Stimulated activated CD4-positive, alpha-beta T cell treated with anti-CD3 and anti-CD28 coated beads, TNF-alpha, amount 100 ng/mL, for 24 hours (primary cell): ENCODE results near the gene C17orf75.
"Not testable (repeated sequence)": the region's sequence is repeated elsewhere in the genome, so short reads cannot be mapped to it uniquely, and the experiment has no call there.

Experiments
- DNase-seq, 3 experiments: peaks; one replicate each; pipeline ENCODE4 v3.0.0-alpha.2; 2020; ENCODE audit warnings: low read depth in 3 of 3

The C17orf75 gene

GRCh38 chr17:32345951-32346600 is 4.1 kb upstream of the C17orf75 start:
- DNase-seq: no peak

GRCh38 chr17:32342603-32343325 is 791 bp upstream of the C17orf75 start:
- no peak for DNase-seq

- peak in 2 of 3 experiments; percentile 27 to 38 for DNase-seq
Observed at GRCh38 chr17:32341141-32341856, 674 bp downstream of the C17orf75 start.

- no peak for DNase-seq
Observed at GRCh38 chr17:32335687-32336086, 6.3 kb downstream of the C17orf75 start.

- DNase-seq: no peak
Observed at GRCh38 chr17:32335046-32335445, 6.9 kb downstream of the C17orf75 start.

- no peak for DNase-seq
Observed at GRCh38 chr17:32333187-32333586, 8.8 kb downstream of the C17orf75 start.

GRCh38 chr17:32331243-32332040 is 10.5 kb downstream of the C17orf75 start:
- DNase-seq: no peak

GRCh38 chr17:32330147-32330546 is 11.8 kb downstream of the C17orf75 start:
- DNase-seq: no peak

- DNase-seq: no peak
Observed at GRCh38 chr17:32327911-32328310, 14.1 kb downstream of the C17orf75 start.

DNA sequence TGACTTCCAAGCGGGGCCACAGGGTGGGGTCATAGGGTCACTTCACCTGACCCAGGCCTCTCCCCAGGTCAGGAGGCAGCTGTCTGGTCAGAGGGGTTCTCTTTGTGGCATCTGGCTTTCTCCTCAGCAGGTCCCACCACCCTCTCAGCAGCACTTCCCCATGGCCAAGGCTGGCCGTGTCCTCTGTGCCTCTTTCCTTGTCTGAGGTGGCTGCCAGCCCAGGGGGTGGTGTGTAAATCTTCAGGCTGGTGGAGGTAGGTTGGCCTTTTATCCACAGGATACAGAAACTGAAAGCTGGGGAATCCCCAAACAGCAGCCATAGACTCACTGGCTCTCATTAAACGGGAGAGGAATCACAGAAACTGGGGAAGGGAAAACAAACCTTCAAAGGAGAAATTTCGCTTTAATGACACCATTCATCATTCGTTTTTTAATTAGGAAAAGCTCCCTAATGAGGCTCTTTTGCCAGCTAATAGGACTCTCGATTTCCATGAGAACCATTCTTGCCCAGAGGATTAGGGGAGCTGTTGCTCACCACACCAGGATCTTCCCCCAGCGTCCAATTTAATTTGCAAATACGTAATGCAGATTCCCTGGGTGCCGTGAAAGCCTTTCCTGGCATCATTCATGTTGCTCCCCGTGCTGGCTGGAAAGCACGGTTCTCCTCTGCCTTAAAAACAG is 18.0 kb downstream of the C17orf75 start:
- DNase-seq: peak in 1 of 3 experiments; percentile 15

- DNase-seq: no peak
Observed at GRCh38 chr17:32323046-32323445, 18.9 kb downstream of the C17orf75 start.

GRCh38 chr17:32320847-32321246 is 21.1 kb downstream of the C17orf75 start:
- no peak for DNase-seq

GRCh38 chr17:32320080-32320479 is 21.9 kb downstream of the C17orf75 start:
- DNase-seq: not testable (repeated sequence)

DNA sequence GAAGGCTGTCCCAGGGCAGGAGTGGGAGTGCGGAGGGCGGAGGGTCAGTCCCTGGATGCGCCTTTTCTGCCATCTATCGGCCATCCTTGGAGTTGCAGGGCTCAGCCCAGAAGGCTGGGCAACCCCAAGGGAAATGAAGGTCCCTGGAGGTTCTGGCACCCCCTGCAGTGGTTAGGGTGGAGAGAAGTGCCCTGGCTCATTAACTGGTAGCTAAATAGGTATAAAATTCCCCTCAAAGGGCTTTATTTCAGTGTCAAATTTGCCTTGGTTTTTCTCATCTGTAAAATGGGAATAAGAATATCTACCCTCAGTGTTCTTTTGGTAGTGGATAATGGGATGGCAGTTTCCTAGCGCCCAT is 22.4 kb downstream of the C17orf75 start:
- DNase-seq: peak; percentile 57 to 82 (median 70)

DNA sequence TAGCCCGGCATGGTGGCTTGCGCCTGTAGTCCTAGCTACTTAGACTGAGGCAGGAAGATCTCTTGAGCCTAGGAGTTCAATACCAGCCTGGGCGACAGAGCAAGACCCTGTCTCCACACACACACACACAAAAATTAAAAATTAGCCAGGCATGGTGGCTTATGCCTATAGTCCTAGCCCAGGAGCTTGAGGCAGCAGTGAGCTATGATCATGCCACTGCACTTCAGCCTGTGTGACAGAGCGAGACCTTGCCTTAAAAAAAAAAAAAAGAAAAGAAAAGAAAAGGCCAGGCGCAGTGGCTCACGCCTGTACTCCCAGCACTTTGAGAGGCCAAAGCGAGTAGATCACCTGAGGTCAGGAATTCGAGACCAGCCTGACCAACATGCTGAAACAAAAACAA is 23.9 kb downstream of the C17orf75 start:
- DNase-seq: no peak

- DNase-seq: no peak
Observed at GRCh38 chr17:32317353-32317752, 24.6 kb downstream of the C17orf75 start.

- DNase-seq: not testable (repeated sequence)
Observed at GRCh38 chr17:32316653-32317052, 25.3 kb downstream of the C17orf75 start.

GRCh38 chr17:32315171-32315570 is 26.8 kb downstream of the C17orf75 start:
- DNase-seq: no peak

DNA sequence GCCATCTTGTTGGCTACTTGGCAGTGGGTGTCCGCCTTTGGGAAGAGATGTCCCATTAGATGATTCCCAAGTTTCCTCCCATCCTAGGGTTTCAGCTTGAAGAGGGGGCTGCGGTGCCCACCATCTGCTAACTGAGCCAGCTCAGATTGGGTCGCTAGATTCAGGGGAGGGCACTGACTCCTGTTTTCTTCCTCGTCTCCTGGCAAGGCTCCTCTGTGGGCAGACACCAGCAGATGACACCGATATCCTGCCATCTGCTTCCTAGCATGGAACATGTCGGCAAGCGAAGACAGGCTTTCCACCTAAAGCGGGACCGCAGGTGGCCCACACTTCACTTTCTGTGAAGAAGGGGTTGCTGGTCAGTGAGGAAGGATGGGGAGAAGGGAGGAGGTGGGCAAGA is 27.3 kb downstream of the C17orf75 start:
- no peak for DNase-seq

DNA sequence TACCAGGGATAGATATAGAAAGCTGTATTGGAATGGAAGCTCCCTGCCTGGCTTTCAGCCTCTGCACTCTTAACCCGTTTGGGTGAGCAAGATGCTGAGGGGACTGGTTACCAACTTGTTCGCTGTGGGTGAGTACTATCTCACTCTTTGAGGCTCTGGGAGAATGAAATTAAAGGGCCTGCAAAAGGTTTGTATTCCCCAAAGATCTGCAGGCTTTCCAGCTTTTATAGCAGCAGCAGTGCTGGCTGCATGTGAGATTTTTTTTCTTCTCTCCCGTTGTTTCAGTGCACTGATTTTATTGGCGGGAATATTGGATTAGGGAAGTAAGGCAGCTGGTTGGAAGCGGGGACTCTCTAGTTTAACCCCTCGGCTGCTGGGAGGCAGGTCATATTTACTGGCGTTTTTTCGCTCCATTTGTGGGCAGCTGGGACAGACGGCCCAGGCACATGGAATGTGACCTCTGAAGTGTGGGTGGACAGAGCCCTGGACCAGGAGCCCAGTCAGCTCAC is 30.9 kb downstream of the C17orf75 start:
- no peak for DNase-seq

DNA sequence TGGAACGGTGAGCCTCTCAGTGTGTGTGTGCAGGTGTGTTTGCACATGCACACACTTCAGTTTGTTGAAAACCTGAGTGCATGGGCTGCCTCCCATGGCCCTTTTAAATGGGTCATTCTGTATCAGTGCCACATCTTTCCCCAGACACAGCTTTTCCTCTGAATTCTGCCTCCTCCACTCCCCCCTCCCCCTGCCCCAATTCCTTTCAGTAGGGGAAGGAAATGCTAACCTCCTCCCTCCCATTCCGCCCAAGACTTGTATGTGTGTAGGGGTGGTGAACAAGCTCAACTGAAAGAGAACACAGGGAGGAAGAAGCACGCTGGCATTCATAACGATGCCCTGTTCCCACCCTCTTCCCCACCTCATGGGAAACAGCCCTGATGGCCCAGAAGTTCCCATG is 34.3 kb downstream of the C17orf75 start:
- DNase-seq: no peak
